NCI-H226 (cell line): ENCODE measurements around the gene ARRB1.
"Not testable (repeated sequence)": the region's sequence is repeated elsewhere in the genome, so short reads cannot be mapped to it uniquely, and the experiment has no call there.

Experiments
- DNase-seq: peaks from one replicate; pipeline ENCODE4 v3.0.0-alpha.2; 2015

Gene ARRB1

DNA sequence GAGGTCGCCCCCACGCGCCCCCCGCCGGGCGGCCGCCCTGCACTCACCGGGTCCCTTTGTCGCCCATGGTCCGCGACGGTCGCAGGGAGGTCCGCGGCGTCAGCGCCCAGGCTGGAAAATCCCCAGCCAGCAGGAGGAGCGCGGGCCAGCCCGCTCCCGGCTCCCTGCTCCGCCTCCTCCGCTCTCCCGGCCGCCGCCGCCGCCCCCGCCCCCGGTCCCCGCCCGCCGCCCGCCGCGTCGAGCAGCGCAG is at the start of gene ARRB1:
Gene ARRB1, minus strand, starts transcription at position 121 of the 250 bp plus-strand sequence. Its CDS starts 54 bp downstream, at position 67.
- DNase-seq = no peak

DNA sequence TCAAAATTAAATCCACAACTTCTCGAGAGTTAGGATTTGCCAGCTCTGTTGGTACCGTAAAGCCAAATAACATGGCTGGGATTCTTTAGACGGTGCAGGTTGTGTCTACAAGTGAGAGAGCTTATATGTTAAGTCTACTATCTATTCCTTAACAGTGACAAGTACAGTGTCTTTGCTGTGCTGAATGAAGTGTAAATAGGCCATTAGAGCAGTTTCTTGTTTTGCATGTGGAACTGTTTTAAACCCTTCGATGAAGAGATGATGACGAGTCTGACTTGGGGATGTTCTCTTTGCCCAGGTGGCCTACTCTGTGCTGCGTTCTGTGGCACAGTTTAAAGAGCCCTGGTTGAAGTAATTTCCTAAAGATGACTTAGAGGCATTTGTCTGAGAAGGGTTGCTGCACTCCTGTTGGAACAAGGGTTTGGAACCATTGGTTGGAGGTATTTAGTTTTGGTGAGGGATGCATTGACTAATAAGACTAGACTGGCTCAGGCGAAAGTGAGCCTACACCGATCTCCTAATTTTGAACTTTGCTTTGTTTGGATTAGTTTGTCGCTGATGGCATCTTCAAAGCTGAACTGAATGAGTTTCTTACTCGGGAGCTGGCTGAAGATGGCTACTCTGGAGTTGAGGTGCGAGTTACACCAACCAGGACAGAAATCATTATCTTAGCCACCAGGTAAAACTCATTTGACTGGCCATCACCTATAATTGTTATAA is 48.8 kb upstream of the ARRB1 start:
- no peak for DNase-seq

DNA sequence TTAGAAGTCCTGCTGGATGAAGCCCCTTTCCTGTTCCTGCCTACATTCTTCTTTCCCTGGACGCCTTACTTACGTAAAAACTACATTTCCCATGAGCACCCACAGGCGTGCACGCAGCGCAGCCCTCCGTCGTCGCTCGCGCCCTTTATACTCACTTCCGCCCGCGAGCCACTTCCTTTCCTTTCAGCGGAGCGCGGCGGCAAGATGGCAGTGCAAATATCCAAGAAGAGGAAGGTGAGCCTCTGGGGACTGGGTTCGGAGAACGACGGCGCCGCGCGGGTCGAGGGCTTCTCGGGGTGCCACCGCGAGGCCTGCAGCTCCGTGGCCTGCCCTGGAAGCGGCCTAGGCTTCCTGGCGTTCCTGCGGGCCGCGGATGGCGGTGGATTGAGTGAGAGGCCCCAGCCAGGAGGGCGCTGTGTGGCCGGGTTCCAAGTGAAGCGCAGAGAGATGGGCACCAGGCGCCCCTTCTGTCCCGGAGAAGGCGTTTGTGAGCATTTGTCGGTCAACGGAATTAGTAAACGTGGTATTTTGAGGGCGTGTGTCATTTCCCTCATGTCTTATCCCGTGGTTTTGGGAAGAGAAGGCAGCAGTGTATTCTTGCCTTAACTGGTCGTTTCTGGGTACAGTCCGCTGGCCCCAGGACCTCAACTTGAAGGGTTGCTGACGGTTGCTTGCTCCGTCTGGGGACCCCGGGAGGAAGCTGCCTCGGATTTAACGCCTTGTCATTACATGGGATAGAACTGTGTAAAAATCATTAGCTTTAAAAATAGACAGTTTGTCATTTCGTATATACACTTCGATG is 48.1 kb upstream of the ARRB1 start, which contains the start of gene RPS3:
Gene RPS3, plus strand, starts transcription at position 175 of the 802 bp plus-strand sequence. Its CDS starts 30 bp downstream, at position 205.
- peak; percentile 89 for DNase-seq

DNA sequence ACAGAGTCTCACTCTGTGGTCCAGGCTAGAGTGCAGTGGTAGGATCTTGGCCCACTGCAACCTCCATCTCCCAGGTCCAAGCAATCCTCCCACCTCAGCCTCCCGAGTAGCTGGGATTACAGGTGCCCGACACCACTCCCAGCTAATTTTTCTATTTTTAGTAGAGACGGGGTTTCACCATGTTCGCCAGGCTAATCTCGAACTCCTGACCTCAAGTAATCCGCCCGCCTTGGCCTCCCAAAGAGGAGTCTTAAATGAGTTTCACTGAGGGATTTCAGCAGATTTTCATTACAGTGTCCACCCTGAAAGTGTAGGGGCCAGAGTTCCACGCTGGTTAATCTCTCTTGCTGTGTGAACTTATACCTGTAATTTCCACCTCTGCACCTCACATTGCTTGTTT is 47.4 kb upstream of the ARRB1 start:
- no peak for DNase-seq

DNA sequence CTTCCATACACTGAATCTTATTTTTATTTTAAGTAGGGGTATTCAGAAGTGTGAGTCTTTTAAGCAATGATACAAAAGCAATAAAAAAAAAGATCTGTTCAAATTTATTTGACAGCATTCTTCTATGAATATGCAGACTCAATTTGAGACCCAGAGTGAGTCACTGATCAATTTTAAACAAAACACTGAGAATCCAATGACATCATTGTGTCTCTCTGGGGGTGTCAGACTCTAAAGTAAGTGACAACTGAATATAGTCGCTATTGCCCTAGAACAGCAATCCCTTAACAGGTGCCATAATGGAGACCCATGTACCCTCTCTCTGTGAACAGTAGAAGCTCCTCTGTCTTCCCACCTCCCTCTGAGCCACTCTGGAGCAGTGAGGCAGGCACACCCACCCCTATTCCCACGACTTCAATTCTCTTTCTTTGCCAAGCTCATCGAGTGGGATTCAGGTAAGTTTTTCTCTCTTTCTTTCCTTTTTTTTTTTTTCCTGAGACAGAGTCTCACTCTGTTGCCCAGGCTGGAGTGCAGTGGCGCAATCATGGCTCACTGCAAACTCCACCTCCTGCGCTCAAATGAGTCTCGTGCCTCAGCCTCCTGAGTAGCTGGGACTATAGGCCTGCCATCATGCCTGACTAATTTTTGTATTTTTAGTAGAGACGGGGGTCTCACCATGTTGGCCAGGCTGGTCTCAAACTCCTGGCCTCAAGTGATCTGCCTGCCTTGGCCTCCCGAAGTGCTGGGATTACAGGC is 42.8 kb upstream of the ARRB1 start:
- no peak for DNase-seq

DNA sequence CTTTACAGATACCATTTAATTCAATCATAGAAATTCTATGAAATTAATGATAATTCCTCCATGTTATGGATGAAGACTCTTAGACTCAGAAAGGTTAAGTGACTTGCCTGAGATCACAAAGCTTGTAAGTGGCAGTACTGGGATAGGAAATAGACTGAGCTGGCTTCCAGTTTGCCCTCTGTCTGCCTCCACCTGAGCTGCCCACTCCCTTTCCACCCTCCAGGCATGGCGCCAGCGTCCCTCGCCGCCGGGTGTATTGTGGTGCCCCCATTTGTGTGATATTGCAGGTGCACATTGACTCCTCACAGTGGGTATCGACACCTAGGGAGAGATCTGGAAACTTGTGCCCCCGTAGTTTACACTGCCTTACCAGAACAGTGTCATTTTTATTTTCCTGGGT is 38.5 kb upstream of the ARRB1 start:
- no peak for DNase-seq

DNA sequence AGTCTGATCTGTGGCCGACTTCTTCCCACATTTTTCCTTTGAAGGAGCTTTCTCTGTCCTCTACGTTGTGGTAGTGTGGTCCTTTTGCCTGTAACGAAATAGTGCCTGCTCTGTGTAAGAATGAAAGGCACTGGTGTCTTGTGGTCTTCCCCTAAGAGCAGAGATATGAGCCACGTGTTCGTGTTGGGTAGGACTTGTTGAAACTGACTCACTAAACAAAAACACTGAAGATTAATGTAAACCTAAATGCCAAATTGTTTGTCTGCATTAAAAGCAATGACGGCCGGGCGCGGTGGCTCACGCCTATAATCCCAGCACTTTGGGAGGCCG is 37.8 kb upstream of the ARRB1 start:
- no peak for DNase-seq

DNA sequence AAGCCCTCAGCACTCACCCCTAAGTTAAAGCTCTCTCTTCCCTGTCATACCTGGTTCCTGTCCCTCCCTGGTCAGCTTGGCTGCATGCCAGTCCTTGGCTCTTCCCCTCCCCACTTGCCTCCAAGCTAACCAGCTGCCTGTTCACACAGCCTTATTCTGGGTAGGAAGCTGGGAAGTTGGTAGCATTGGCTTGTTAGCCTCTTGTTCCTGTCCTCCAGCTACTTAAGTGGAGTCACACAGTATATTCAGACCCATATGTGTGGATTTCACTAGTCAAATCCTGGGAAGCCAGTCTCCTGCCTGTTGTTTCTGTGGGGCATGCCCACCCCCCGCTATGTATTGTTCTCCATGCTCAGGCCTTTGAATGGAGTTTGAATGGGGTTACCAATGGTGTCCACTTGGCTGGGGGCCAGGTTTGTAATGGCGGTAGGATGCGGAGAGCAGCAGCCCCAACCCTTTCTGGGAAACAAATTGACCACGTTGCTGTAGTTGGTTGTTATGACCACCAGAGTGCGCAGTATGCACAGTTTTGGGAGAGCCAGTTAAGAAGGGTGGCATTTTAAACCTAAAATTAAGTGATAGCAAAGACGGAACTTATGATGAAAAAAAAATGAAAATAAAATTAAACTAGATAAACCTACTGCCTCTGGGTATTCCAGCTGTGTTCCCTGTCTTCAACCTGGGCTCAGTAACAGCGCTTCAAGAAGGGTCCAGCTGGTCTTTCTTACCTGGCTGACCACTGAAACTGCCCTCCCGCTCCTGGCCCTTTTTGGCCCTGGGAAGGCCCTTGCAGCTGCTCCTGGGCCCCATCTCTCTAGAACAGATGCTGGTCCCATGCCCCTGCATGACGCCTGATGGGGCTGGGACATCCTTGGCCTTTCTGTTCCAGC is 37.2 kb upstream of the ARRB1 start:
- peak; percentile 69 for DNase-seq

DNA sequence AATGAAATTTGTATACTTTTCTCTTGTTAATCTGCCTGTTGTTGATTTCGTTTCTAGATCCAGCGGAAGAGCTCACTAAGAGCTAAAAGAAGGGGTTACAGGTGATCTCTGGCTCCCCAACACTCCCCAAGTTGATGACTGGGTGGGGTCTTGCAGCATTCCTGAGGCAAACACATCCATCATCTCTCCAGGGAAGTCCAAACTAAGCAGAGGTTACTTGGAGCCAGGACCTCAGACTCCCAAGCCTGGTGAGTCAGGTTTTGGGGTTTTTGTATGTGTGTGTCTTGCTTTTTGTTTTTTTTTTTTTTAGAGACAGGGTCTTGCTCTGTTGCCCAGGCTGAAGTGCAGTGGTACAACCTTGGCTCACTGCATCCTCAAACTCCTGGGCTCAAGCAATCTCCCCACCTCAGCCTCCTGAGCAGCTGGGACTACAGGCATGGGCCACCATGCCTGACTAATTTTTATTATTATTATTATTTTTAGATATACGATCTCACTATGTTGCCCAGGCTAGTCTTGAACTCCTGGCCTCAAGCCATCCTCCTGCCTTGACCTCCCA is 36.4 kb upstream of the ARRB1 start:
- DNase-seq = peak; percentile 86

DNA sequence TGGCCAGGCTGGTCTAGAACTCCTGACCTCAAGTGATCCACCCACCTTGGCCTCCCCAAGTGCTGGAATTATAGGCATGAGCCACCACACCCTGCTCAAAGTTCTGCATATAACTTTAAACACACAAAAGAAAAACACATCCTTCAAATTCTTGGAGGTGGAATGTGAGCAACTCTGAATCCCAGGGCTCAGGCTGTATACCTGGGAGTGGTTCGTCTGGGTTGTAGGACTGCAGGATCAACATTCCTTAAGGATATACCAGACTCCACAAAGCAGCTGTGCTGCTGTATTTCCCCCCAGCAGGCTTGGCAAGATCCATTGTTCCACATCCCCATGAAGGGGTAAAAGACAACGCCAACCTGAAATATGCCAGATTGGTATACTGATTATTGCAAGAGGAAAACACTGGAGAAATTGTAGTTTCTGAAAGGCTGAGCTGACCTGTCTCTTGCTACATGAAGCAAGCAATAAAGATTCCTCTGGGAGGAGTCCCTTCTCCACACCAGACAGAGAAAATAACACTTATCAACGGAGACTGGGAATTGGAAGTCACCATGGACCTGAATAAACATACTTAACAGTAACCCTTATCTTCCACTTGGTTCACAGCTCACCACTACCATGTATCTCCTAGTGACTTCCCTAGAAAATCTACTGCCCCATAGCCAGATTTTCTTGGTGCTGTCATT is 35.6 kb upstream of the ARRB1 start:
- peak; percentile 90 for DNase-seq

DNA sequence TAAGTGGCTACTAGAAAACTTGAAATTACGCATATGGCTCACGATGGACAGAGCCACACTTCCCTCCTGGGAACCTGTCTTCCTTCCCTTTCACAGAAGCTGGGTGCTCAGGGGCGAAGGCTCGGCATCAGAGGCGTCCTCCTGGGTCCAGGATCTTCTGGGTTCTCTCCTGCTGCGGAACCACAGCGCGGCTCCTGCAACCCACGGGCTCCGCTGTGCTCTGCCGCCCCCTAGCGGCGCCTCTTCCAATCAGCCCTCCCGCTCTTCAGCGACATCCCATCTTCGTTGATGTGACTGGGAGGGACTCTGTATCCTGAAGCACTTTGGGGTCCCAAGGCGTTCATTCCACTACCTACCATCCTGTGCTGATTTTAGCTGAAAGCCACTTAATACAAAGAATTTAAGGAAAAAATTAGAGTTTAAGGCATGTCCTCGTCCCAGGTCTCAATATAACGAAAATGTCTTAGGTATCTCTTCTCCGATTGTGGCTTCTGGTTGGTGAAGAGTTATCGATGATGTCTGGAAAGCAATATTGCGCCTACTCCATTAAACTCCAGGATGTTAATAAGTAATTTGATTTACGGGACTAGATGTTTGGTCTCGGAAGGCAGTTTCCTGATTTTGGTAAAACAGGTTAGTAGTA is 33.1 kb upstream of the ARRB1 start:
- DNase-seq = peak; percentile 56

DNA sequence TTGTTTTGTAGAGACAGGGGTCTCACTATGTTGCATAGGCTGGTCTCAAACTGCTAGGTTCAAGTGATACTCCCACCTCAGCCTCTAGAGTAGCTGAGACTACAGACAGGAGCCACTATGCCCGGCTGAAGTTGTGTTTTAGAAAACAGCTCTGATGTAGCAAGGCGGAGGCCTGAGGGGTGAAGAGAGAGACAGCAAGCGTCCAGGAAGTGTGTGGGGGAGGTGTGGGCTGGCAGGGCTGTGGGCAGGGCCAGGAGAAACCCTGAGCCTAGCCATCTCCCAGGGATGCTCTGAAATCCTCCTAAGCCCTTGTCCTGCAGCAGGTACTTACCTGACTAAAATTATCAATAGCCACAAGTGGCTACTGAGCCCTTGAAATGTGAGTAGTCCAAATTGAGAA is 31.8 kb upstream of the ARRB1 start:
- DNase-seq = peak; percentile 22

DNA sequence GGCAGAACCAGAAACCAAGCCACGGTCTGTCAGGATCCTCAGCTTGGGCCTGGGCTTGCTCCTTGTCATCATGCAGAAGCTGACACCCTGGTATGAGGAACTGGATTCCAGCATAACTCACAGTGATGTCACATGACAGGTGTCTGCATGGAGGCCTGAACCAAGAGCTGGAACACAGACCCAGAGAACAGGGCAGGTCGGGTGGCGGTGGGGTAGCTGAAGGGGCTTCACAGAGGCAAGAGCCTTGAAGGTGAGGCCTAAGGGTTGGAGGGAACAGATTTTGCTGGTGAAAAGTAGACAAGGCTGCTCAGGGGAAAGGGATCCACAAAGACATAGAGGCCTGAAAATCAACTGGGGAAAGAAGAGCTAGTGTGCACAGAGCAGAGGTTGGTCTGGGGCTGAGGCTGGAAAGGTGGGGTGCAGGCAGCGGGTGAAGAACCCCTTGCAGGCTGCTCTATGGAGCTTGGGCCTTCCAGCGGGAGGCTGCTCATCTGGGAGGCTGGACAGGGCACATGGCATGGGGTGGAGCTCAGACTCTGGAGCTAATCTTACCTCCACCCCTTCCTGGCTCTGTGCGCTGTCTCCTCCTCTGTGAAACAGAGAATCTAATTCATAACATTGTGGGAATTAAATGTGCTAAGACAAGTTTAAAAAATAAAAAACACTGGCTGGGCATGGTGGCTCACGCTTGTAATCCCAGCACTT is 29.4 kb upstream of the ARRB1 start:
- DNase-seq = no peak

DNA sequence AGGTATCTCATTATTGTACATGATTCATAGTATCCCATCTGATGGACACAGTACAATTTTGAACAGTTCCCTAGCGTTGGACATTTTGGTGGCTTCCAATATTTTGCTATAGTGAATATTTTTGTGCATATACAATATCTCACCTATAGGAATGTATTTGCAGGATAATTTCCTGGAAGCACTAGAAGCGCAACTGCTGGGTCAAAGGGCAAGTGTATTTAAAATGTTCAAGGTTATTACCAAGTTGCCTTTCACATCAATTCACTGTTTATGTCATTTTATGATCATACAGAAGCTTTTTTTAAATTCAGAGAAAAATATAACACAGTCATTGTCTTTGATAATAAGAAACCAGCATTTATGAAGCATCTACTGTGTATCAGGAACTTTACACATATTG is 28.8 kb upstream of the ARRB1 start:
- DNase-seq = no peak

DNA sequence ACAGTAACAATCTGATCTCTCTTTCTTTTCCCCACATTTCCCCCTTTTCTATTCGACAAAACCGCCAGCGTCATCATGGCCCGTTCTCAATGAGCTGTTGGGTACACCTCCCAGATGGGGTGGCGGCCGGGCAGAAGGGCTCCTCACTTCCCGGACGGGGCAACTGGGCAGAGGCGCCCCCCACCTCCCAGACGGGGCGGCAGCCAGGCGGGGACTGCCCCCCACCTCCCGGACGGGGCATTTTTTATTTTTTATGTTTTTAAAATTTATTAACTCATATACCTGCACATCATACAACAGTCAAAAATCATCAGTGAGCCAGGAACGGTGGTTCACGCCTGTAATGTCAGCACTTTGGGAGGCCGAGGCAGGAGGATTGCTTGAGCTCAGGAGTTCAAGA is 27.3 kb upstream of the ARRB1 start:
- not testable (repeated sequence) for DNase-seq

DNA sequence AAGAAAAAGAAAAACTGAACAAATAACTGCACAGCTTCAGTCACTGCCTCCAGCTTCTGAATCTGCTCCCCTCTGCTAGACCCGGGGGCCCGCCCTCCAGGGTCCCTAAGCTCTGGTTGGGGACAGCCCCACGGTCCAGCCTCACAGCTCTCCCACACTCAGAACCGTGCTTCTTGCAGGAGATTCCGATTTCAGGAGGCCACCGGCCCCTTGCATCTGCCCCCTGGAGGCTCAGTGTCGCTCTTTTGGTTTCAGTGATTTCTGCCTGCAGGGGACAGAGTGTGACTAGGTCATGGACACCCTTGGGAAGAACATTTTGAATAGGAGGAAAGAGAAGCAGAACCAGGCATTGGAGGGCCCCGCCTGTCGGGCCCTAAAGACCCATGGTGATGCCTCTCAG is 24.7 kb upstream of the ARRB1 start:
- DNase-seq = no peak

DNA sequence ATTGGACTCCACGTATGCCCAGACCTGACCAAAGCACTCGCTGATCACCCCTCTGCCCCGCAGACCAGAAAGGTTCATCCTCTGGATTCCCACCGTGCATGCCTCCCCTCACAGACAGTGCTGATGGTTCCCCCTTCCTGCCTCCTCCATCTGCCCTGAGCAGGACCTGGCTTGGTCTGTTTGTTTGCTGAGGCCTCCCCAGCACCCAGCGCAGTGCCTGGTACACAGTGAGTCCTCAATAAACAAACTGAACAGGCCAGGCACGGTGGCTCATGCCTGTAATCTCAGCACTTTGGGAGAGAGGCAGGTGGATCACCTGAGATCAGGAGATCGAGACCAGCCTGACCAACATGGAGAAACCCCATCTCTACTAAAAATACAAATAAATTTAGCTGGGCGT is 24.2 kb upstream of the ARRB1 start:
- no peak for DNase-seq

DNA sequence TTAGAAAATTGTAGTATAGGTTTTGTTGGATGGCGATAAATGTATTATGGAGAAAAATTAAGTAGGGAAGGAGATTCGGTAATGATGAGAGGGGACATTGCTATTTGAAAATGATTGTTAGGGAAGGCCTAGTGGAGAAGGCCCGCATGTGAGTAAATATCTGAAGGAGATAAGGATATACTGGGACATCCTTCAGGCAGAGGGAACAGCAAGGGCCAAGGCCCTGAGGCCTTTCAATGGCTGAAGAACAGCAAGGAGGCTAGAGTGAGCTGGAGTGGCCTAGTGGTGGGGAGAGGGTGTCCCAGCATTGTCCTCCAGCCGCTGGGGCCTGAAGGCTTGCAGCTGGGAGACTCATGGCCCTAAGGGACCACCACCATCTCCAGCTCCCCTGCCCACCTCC is 23.2 kb upstream of the ARRB1 start:
- no peak for DNase-seq

DNA sequence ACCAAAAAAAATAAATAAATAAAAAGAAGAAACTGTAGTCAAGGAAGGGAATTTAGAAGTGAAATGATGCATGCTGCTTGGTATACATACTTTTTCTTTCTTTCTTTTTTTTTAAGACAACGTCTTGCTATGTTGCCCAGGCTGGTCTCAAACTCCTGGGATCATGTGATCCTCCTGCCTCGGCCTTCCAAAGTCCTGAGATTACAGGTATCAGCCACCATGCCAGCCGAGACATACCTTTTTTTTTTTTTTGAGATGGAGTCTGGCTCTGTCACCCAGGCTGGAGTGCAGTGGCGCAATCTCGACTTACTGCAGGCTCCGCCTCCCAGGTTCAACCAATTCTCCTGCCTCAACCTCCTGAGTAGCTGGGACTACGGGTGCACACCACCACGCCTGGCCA is 21.7 kb upstream of the ARRB1 start:
- DNase-seq = no peak

DNA sequence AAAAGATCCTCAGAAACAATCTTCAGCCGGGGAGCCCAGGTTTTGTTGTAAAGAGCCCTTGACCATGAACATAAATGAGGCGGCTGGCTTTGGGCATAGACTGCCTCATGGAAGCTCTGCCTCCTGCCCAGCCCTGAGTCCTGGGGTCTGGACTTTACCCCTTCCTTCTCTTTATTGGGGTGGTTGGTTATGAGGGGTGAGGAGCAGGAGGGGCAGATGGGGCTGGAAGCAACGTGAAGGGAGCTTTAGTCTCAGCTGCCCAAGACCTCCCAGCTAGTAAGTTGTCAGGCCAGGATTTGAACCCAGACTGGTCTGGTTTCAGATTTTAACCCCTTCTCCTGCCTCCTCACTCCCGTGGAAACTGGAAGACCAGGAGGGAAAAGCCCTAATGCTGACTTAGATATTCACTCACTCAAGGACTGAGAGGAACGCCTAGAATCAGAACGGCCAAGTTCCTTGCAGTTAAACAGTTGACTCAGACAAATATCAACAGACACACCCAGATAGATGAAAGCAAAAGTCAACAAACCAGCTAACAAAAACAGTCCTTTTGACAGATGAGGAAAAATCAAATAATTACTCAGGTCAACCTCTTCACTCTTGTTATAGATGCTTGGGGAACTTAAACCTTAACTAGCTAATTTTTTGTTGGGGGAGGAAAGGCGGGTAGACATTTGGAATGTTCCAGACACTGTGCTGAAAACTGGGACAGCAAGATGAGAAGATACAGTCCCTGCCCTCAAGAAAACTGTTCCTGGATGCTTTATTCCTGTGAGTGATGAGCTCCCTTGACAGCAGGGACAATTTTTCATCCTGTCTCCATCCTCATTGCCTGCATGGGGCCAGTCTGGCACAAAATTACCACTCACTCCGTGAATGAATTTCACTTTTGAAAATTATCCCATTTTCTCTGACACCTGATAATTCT is 20.8 kb upstream of the ARRB1 start:
- DNase-seq = no peak
